H54 (cell line): ENCODE data around the gene PSMD9.
"Not testable (repeated sequence)": the region's sequence is repeated elsewhere in the genome, so short reads cannot be mapped to it uniquely, and the experiment has no call there.

Source experiments
- DNase-seq: peaks from one replicate; pipeline ENCODE4 v3.0.0; 2011; ENCODE audit warnings: low spot score, mixed read lengths; ENCODE audit not compliant: insufficient read length
- FAIRE-seq: peaks from 3 replicates; lab custom pipeline; 2011; peaks lifted over from hg19 to GRCh38; lab: Jason Lieb, UNC
- POLR2A ChIP-seq: IDR thresholded peaks from 2 replicates; pipeline ENCODE4 v1.6.1; 2011; ENCODE audit warnings: low read depth, mild to moderate bottlenecking, low read length

The PSMD9 gene

GRCh38 chr12:121921066-121921465, 32.5 kb downstream of the PSMD9 start:
- DNase-seq = no peak
- FAIRE-seq = no peak

GRCh38 chr12:121925358-121925695, 36.7 kb downstream of the PSMD9 start:
- no peak for DNase-seq
- no peak for FAIRE-seq
- TF ChIP-seq POLR2A = no peak

More at GRCh38 chr12:121921066-121921465, 32.5 kb downstream of the PSMD9 start:
- no peak for TF ChIP-seq POLR2A

GRCh38 chr12:121926874-121927706, 38.5 kb downstream of the PSMD9 start:
- TF ChIP-seq POLR2A = no peak
- DNase-seq (no peak), FAIRE-seq (no peak)

GRCh38 chr12:121927813-121928212, 39.2 kb downstream of the PSMD9 start:
- FAIRE-seq (no peak), DNase-seq (no peak)
- no peak for TF ChIP-seq POLR2A

GRCh38 chr12:121929545-121929944, 41.0 kb downstream of the PSMD9 start:
- DNase-seq, FAIRE-seq: not testable (repeated sequence)

GRCh38 chr12:121930862-121931261, 42.3 kb downstream of the PSMD9 start:
- TF ChIP-seq POLR2A = no peak
- DNase-seq (no peak), FAIRE-seq (no peak)

GRCh38 chr12:121932176-121932536, 43.6 kb downstream of the PSMD9 start:
- FAIRE-seq = no peak

GRCh38 chr12:121932914-121933521, 44.4 kb downstream of the PSMD9 start:
- FAIRE-seq (no peak), DNase-seq (no peak)
- TF ChIP-seq POLR2A = no peak

More at GRCh38 chr12:121932176-121932536, 43.6 kb downstream of the PSMD9 start:
- no peak for TF ChIP-seq POLR2A
- no peak for DNase-seq

- DNase-seq (no peak), FAIRE-seq (no peak)
- TF ChIP-seq POLR2A = no peak
Observed at GRCh38 chr12:121933522-121934308, 45.1 kb downstream of the PSMD9 start.

GRCh38 chr12:121934309-121934664, 45.7 kb downstream of the PSMD9 start:
- TF ChIP-seq POLR2A = no peak
- DNase-seq = no peak
- no peak for FAIRE-seq

- no peak for FAIRE-seq
- TF ChIP-seq POLR2A = no peak
- DNase-seq = no peak
Observed at GRCh38 chr12:121937654-121938053, 49.1 kb downstream of the PSMD9 start.

- no peak for TF ChIP-seq POLR2A
- DNase-seq = no peak
- no peak for FAIRE-seq
Observed at GRCh38 chr12:121939186-121939585, 50.6 kb downstream of the PSMD9 start.

- no peak for TF ChIP-seq POLR2A
- DNase-seq (no peak), FAIRE-seq (no peak)
Observed at GRCh38 chr12:121939992-121940766, 51.6 kb downstream of the PSMD9 start.
